Body of pancreas (tissue), 4 donors: ENCODE data around the gene NELFE.
A peak's percentile ranks its signal among the peaks of the same experiment; 100 is the strongest.

Source experiments
- POLR2A ChIP-seq, 3 donors: fragments of 450-650 bp; IDR thresholded peaks; one replicate each; pipeline ENCODE4 v1.6.1; 2016; ENCODE audit warnings: antibody characterized with exemption in 3 of 3, mild to moderate bottlenecking in 2 of 3
- TF ChIP-seq, protein P1 (sequence below), 7 experiments: fragments of 450-650 bp in 4 of 7; fragments of 200-600 bp in 3 of 7; sonication (generic) in 3 of 7; IDR thresholded peaks; one replicate each; pipeline ENCODE4 v1.5.1; 2016 to 2019; ENCODE audit warnings: antibody characterized with exemption in 7 of 7

DNA sequence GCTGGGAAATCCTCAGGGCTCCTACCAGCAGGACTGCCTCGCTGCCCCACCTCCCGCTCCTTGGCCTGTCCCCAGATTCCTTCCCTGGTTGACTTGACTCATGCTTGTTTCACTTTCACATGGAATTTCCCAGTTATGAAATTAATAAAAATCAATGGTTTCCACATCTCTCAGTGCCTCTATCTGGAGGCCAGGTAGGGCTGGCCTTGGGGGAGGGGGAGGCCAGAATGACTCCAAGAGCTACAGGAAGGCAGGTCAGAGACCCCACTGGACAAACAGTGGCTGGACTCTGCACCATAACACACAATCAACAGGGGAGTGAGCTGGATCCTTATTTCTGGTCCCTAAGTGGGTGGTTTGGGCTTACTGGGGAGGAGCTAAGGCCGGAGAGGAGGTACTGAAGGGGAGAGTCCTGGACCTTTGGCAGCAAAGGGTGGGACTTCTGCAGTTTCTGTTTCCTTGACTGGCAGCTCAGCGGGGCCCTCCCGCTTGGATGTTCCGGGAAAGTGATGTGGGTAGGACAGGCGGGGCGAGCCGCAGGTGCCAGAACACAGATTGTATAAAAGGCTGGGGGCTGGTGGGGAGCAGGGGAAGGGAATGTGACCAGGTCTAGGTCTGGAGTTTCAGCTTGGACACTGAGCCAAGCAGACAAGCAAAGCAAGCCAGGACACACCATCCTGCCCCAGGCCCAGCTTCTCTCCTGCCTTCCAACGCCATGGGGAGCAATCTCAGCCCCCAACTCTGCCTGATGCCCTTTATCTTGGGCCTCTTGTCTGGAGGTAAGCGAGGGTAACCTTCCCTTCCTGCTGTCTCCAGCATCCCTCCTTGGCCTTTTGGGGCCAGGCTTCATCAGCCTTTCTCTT, 13.0 kb downstream of the NELFE start, which contains the start of gene CFB:
- TF ChIP-seq, protein P1, sequence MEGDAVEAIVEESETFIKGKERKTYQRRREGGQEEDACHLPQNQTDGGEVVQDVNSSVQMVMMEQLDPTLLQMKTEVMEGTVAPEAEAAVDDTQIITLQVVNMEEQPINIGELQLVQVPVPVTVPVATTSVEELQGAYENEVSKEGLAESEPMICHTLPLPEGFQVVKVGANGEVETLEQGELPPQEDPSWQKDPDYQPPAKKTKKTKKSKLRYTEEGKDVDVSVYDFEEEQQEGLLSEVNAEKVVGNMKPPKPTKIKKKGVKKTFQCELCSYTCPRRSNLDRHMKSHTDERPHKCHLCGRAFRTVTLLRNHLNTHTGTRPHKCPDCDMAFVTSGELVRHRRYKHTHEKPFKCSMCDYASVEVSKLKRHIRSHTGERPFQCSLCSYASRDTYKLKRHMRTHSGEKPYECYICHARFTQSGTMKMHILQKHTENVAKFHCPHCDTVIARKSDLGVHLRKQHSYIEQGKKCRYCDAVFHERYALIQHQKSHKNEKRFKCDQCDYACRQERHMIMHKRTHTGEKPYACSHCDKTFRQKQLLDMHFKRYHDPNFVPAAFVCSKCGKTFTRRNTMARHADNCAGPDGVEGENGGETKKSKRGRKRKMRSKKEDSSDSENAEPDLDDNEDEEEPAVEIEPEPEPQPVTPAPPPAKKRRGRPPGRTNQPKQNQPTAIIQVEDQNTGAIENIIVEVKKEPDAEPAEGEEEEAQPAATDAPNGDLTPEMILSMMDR (IDR thresholded peaks at IDR 0.05), result no peak
- peak in 2 of 3 donors; percentile 71 to 83 for TF ChIP-seq POLR2A (IDR thresholded peaks at IDR 0.05)
